Fibroblast of pulmonary artery (primary cell): ENCODE results near the gene GNB1L.

ENCODE experiments used
- DNase-seq: peaks from one replicate; pipeline ENCODE4 v3.0.0-alpha.2; 2010; ENCODE audit warnings: low read depth
- H3K4me3 ChIP-seq: replicated peaks from 2 replicates; pipeline ENCODE4 v1.5.1; 2011; ENCODE audit warnings: low read depth, mild to moderate bottlenecking, control low read depth, low read length, moderate library complexity
- TF ChIP-seq, protein P1 (sequence below): IDR thresholded peaks from 2 replicates; pipeline ENCODE4 v1.5.1; 2011; ENCODE audit warnings: mild to moderate bottlenecking, control low read depth, low read length, inconsistent platforms; ENCODE audit errors: missing control alignments

Gene GNB1L

DNA sequence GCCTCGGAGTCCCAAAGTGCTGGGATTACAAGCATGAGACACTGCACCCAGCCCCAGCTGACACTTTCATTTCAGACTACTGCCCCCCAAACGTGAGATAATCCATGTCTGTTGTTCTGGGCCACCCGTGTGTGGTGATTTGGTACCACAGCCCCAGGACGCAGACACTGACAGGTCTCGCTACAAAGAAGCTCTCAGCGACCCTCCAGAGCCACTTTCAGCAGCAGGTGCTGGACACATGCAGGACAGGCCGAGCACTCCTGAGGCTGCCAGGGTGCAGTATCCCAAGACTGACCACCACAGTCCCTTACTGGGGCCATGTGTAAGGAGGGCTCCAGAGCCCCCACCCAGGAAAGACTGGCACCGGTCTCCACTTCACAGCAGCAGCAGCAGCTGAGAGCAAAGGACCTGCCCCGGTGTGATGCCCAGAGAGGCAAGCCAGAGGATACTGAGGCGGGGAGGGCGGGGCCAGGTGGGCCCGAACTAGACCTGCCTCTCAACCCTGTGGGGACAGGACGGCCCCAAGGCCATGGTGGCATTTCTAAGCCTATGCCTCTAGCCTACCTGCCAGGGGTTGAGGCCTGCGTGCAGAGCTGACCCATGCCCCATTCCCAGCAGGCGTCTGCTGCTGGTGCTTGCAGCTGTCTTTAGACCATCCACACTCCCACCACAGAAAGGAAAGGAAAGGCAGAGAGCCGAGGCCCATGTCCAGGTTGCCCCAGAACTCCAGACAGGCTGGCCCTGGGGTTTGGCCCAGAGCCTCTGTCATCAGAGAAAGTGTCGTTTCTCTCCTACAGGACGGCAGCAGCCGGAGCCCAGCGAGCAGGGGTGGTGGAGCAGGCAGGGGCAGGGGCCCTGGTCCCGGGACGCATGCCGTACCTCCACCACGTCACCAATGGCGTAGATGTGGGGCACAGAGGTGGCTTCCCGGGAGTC is 28.0 kb upstream of the GNB1L start:
- H3K4me3 ChIP-seq, result no peak overlapping the region
- DNase-seq, result no peak
- TF ChIP-seq, protein P1, sequence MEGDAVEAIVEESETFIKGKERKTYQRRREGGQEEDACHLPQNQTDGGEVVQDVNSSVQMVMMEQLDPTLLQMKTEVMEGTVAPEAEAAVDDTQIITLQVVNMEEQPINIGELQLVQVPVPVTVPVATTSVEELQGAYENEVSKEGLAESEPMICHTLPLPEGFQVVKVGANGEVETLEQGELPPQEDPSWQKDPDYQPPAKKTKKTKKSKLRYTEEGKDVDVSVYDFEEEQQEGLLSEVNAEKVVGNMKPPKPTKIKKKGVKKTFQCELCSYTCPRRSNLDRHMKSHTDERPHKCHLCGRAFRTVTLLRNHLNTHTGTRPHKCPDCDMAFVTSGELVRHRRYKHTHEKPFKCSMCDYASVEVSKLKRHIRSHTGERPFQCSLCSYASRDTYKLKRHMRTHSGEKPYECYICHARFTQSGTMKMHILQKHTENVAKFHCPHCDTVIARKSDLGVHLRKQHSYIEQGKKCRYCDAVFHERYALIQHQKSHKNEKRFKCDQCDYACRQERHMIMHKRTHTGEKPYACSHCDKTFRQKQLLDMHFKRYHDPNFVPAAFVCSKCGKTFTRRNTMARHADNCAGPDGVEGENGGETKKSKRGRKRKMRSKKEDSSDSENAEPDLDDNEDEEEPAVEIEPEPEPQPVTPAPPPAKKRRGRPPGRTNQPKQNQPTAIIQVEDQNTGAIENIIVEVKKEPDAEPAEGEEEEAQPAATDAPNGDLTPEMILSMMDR, result no peak

DNA sequence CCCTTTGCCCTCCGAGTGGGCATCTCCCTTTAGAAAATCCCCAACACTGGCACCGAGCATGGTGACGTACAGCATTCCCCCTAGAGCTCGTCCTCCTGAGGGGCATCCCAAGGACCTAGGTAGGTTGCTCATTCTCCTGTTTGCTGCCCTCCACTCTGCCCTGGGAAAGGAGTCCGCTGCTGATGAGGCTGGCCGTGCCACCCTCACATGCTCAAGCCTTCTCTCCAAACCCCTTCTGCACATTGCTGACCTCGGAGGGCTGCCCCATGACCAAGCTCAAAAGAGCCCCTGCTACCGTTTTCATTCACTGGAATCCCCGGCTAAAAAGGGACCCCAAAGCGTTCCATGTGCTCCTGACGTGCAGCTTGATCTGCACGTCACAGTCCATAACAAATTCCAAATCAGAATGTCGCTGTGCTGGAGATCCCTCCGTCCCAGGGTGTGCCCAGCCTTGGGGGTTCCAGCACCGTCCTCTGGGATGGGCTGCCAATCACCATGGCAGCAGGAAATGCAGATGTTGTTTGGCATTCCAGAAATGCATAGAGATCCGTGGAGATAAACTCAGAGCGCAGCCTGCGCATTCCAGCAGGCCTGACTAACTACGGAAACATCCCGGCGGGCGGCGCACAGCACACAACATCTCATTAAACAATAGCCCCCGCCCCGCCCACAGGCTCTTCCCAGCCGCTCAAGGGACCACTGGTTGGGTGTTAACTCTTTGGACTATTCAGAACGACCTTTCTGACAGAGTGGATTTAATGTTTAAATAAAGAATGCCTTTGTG is 26.3 kb upstream of the GNB1L start:
- peak overlapping the region; percentile 10 for H3K4me3 ChIP-seq
- peak; percentile 97 for DNase-seq
- TF ChIP-seq, protein P1, result no peak

DNA sequence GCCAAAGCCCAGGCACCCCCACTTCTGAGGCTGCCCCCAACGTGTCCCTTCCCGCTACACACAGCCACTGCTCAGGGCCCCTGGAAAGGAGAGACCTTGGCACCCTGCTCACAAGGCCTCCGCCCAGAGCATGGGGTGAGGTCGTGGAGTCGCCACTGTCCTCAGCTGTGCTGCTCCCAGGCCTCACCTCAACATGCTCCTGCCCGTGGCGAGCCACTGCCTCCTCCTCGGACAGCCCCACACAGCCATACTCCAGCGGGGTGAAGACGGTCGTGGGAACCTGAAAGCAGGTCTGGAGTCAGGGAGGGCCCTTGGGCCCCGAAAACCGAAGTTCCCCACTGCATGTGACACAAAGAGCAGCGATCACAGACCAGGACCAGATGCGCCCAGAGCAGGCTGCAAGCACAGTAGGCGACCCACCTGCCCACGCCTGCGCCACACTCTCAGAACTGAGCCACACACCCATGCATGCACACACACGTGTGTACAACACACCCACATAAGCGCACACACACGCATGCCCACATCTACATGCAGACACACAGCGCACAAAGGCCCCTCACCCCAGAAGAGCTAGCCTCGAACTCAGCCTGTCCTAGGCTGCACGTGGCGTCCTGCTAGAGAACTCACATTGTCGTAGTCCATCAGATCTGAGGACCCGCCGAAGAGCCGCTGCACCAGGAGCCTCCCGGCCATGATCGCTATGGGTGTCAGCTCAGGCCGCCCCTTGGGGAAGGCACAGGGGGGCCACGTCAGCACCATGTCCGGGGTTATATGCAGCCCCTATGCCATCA is 25.5 kb upstream of the GNB1L start:
- TF ChIP-seq, protein P1, result no peak
- H3K4me3 ChIP-seq, result no peak overlapping the region
- no peak for DNase-seq

DNA sequence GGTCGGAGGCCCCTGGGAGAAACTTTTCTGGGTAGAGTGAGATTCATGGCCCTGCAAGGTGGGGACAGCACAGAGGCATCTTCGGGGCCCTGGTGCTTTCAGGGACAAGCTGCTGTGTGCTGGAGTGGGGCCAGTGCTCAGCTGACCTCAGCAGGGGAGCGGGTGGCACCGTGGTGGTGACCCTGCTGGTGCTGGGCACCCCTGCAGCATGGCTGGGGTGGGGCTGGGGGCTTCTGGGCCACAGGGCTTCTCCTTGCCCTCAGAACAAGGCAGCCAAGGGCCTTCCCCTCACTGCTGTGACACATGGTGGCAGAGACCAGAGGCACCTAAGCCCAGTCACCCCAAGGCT is 24.9 kb upstream of the GNB1L start:
- no peak for DNase-seq
- no peak overlapping the region for H3K4me3 ChIP-seq
- TF ChIP-seq, protein P1, result no peak

DNA sequence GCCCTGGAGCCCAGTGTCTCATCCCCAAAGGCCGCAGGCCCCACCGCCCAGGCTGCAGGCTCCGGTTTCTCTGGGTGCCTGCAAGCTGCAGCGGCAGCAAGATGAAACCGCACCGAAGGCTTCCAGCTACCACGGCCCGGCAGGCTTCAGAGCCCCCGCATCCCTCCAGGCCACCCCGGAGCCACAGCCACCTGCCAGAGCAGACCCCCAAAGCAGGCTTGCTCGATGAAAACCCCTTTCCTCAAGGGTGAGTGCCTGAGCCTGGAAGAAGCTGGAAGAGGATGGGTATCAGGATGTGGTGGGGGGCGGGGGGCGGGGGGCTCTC is 24.5 kb upstream of the GNB1L start:
- TF ChIP-seq, protein P1, result no peak
- no peak for DNase-seq
- no peak overlapping the region for H3K4me3 ChIP-seq

DNA sequence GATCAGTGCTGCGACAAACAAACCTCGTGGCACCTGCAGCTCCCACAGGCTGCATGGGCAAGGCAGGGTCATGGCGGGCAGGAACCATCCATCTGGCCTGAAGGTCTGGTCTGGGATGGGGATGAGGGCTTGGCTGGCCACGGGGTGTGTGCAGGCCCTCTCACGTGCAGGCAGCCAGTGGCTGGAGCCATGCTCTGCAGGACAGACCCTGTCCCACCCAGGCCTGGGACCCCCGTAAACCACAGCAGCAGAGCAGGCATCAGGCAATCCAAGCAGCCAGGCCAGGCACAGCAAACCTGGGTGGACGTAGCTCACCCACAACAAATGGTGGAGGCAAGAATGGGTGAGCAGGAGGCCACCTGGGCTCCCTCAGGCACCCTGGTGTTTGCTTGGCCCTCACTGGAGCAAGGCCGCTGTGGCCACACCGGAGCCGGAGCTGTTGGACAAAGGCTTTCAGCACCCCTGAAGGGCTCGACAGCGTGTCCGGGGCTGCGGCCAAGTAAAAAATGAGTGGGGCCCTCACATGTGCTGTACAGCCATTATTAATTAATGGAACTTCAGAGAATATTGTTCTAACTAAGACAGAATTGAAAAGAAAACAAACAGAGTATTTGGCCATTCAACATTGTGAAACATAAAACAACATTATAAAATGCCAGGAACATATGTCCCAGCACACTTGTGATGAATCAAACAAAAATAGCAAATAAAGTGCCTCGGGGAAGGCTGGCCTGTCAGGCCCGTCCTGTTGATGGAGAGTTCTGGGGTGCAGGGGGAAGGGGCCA is 24.0 kb upstream of the GNB1L start:
- TF ChIP-seq, protein P1, result no peak
- no peak for DNase-seq
- no peak overlapping the region for H3K4me3 ChIP-seq
